Activated CD4-positive, alpha-beta T cell treated with anti-CD3 and anti-CD28 coated beads, Interleukin-2, amount 50 U/mL, for 16 hours (primary cell): Measurements from ENCODE around the gene UFD1.

ENCODE experiments used
- DNase-seq: peaks from one replicate; pipeline ENCODE4 v3.0.0-alpha.2; 2020

The UFD1 gene

DNA sequence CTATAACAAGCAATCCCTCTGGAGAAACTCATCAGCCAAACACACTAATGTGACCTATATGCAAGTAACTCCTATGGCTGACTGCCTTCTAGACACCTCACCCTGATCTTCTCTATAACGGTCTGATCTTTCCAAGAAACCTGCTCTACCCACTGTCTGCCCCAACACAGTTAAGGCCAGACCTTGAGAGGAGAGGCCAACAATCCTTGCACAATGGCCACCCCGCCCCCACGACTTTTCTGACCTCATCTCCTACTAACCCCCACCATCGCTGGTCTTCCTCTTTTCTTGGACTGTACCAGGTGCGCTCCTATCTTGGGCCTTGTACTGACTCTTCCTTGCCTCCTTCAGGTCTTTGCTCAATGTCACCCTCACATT lies 59.9 kb downstream of the UFD1 start:
- DNase-seq, result no peak

DNA sequence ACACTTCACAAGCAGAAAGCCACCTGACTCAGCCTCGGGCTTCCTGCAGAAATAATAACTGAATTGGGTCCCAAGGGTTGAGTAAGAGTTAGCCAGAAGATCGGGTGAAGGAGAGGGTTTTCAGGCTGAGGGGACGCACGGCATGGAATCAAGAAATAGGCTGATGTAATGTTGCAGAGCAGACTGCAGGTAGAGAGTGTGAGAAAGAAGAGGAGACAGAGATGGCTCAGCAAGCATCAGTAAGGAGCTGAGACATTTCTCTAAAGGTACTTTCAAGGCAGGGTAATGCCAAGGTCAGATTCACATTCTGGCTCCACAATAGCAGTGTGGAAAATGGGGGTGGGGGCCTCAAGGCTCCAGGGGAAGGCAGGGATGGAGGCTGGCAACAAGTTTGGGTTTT lies 66.1 kb downstream of the UFD1 start:
- DNase-seq, result no peak

DNA sequence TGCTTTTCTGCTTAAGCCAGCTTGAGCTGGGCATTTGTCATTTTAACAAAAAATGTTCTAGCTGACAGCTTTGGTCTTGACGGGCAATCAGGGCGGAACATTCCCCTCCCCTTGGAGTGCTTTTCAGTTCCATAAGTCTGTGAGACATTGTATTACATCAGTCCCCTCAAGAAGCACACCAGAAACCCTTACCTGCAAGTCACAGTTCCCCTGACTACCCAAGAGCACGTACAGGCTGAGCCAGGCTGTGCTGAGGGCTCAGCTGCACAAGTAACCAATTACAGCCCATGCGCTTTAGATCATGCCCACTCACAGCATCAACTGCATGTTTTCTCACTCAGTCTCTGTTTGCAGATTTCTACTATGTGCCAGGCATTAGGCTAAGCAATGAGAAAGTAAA lies 66.5 kb downstream of the UFD1 start:
- no peak for DNase-seq

GRCh38 chr22:19411690-19412045 lies 67.3 kb downstream of the UFD1 start:
- DNase-seq, result no peak

GRCh38 chr22:19410941-19411689 lies 67.9 kb downstream of the UFD1 start:
- no peak for DNase-seq

DNA sequence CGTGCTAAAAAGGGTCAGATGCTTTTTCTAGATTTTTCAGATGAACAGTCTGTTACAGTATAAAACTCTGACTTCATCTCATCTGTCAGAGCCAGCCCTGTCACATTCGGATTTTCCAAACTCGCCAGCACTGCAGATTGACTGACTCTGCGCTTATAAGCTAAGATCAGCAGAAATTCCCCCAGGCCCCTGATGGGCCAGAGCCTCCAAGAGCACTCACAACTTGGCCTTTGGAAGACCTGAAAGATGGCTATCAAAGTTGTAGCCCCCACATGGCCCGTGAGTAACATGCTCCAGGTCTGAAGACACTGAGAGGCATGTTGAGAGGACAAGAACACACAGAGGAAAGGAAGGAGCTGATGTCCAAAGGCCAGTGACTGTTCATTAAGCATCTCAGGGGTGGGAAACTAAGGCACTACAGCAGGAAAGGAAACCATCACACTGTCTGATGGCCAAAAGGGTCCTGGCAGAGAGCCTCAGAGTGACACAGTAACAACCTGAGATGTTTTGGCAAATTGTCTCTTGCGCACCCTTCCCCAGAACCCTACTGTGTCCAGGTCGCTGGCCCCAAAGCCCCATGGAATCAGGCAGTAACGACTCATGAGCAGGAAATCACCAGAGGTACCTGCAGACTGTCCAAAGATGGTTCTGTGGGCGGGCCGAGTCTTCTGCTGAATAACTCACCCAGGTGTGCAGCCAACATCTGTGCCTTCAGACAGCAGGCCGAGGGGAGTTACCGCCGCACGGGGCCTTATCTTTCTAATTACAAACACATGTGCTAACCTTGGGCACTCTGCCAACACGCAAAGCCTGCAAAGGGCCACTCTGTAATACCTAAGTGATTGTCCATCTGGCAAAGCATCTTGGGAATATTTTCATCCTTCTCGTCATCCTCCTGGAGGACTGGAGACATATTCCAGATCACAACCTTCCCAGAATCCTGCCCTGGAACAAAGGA lies 71.1 kb downstream of the UFD1 start:
- no peak for DNase-seq

GRCh38 chr22:19406846-19407245 lies 72.1 kb downstream of the UFD1 start:
- no peak for DNase-seq

- no peak for DNase-seq
These were observed 72.6 kb downstream of the UFD1 start for GRCh38 chr22:19406281-19406811.

DNA sequence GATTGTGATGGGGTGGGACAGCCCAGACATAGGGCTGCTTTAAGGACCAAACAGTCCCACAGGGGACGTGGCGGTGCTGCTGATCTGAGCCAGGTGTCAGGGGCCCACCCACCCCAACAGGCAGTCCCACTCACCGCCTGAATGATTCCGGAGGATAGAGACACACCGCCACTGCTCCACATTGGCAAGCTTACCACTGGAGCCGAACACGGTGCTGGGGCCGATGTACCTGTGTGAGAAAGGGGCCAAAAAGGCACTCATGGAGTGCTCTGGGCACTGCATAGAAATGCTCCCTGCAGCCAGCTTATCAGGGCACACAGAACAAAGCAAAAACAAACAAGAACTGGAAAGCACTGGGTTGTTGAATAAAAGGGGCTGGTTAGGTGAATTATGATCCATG lies 73.3 kb downstream of the UFD1 start:
- no peak for DNase-seq

GRCh38 chr22:19405133-19405532 lies 73.9 kb downstream of the UFD1 start:
- no peak for DNase-seq

- DNase-seq, result no peak
These were observed 74.3 kb downstream of the UFD1 start for GRCh38 chr22:19404676-19405075.

- no peak for DNase-seq
These were observed 76.3 kb downstream of the UFD1 start for GRCh38 chr22:19402642-19403191.

GRCh38 chr22:19401483-19401882 lies 77.5 kb downstream of the UFD1 start:
- no peak for DNase-seq

DNA sequence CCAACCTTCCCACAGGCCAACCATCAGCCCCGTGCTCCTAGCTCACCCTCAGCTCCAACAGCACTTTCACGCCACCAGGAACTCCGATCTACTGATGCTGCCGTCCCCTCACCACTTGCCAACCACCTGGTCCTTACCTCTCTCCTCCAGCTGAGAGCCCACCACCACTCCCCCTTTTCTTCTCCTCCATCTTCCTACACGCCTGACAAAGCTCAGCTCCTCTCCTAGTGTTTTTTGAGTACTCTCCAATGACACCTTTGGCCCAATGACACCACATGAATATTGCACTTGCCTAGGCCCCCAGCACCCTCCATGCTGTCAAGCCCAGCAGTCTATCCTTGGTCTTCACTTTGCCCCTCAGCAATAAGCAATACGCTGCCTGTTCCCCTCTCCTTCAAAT lies 78.1 kb downstream of the UFD1 start:
- no peak for DNase-seq
